Ovary (tissue), 9 donors: ENCODE measurements around the gene DMPK. TPM values are rescaled to one million over a fixed set of nuclear protein-coding genes. Genes with fewer than 3 reads are reported as not detected.

Experiments used
- DNase-seq, 5 donors: peaks; one replicate each; pipeline ENCODE4 v3.0.0-alpha.2; 2019 to 2020
- H3K27ac ChIP-seq, 2 donors: fragments of 200-600 bp; one replicate each; pipeline versions ENCODE4 v1.5.1 to v1.8.0; 2019 to 2022
- H3K27me3 ChIP-seq: fragments of 200-600 bp; one replicate; pipeline ENCODE4 v1.8.0; 2022
- H3K36me3 ChIP-seq: fragments of 200-600 bp; sonication (generic); one replicate; pipeline ENCODE4 v1.5.1; 2019
- H3K4me1 ChIP-seq: one replicate; pipeline ENCODE4 v1.8.1; 2013; ENCODE audit warnings: mild to moderate bottlenecking, moderate library complexity; ENCODE audit not compliant: insufficient read depth
- H3K4me3 ChIP-seq: fragments of 200-600 bp; sonication (generic); one replicate; pipeline ENCODE4 v1.5.1; 2017
- H3K9me3 ChIP-seq, 2 donors: fragments of 200-600 bp in 1 of 2; sonication (generic) in 1 of 2; one replicate each; pipeline versions ENCODE4 v1.5.1 to v1.8.1; 2013 to 2019; ENCODE audit warnings: mild to moderate bottlenecking in 1 of 2, moderate library complexity in 1 of 2
- CTCF ChIP-seq, 3 donors: fragments of 450-650 bp in 2 of 3; fragments of 200-600 bp in 1 of 3; IDR thresholded peaks; one replicate each; pipeline versions ENCODE4 v1.5.1 to v1.8.0; 2016 to 2022; ENCODE audit warnings: antibody characterized with exemption in 3 of 3, mild to moderate bottlenecking in 1 of 3
- EP300 ChIP-seq: sonication (generic); formaldehyde crosslinking; IDR thresholded peaks from one replicate; pipeline ENCODE4 v1.6.1; 2017; ENCODE audit warnings: antibody characterized with exemption
- POLR2A ChIP-seq: fragments of 450-650 bp; IDR thresholded peaks from one replicate; pipeline ENCODE4 v1.6.1; 2017; ENCODE audit warnings: antibody characterized with exemption, mild to moderate bottlenecking, moderate library complexity
- WGBS, 3 donors: extraction: QIAGEN DNeasy Blood & Tissue Kit in 1 of 3; methylation state at CpG; one replicate each; pipeline versions ENCODE4 v1.1.5 to v1.1.7; 2013 to 2017; 5-methylcytosine and 5-hydroxymethylcytosine counted together
- intact Hi-C, 4 donors: fragments of 100-400 bp; cut with DNase I; formaldehyde crosslinking; loops; one replicate each; pipeline versions ENCODE4 v1.11.0 to v1.15.1; 2022 to 2023
- polyA plus RNA-seq, 2 donors: library from polyadenylated mRNA; stranded (reverse); fragments of 200-250 nt in 1 of 2; fragments of 350-450 nt in 1 of 2; fragmentation: Illumina TruSeq in 1 of 2; extraction: RNeasy Lipid Tissue Mini Kit (QIAGEN cat#74804) in 1 of 2; gene quantifications; one replicate each; pipeline ENCODE4 v1.2.3, GENCODE V29; 2013 to 2014
- total RNA-seq, 7 donors: library from RNA; depleted of rRNA in 2 of 7; stranded (reverse); fragments of >200 nt in 2 of 7; fragmentation: NEBNext Ultra II Directional in 3 of 7; extraction: Animal tissue kit (Norgen Biotek cat#: 25700) in 3 of 7; gene quantifications; one replicate each; pipeline versions ENCODE4 v1.1.0 to v1.2.4, GENCODE V29; 2016 to 2023
- donor health status: DM: no; HTN: no; CAD: no; lungs with moderate emphysema.
- donor health status: DM: no; HTN: no; CAD: no.
- donor health status: Bipolar disorder and iron deficiency.
- donor health status: DM: yes; HTN: yes; CAD: no.
- donor health status: DM: no; HTN: no; CAD: no.
- donor health status: DM: yes; HTN: yes; CAD: no.

DMPK gene
- total and polyA plus RNA-seq, 9 donors, result 21.0 to 105 (median 56.7) TPM

- Histone ChIP-seq H3K36me3 (no peaks in the 10 kb centered on the region), H3K27me3 (no peaks in the 10 kb centered on the region), H3K4me3 (no peak overlapping the region), H3K4me1 (peaks cover 2% of the 10 kb centered on the region), H3K9me3 (no peaks in the 10 kb centered on the region), H3K27ac (no peak overlapping the region)
- DNase-seq, result no peak
- intact Hi-C loops, result no loop called here
- TF ChIP-seq CTCF (IDR thresholded peaks at IDR 0.05), result no peak
- TF ChIP-seq EP300, result no peak
- TF ChIP-seq POLR2A, result no peak
- 70 to 75% (median 71%) methylated on average over 20 of the region's 20 CpGs for WGBS, 3 donors
These were observed 38.3 kb upstream of the DMPK start for GRCh38 chr19:45820413-45821102.

GRCh38 chr19:45819769-45820168 is 37.5 kb upstream of the DMPK start:
- Histone ChIP-seq H3K9me3 (no peaks in the 10 kb centered on the region), H3K27ac (no peak overlapping the region), H3K4me1 (peaks cover 5% of the 10 kb centered on the region), H3K27me3 (no peaks in the 10 kb centered on the region), H3K4me3 (no peak overlapping the region), H3K36me3 (no peaks in the 10 kb centered on the region)
- intact Hi-C loops, result loop anchor here in 1 of 4 donors (10.0 kb wide), 1 partner anchor 65 kb away; the partner anchor contains the start of gene IRF2BP1
- WGBS, 3 donors, result 73 to 80% (median 77%) methylated on average over 6 of the region's 6 CpGs
- TF ChIP-seq CTCF (IDR thresholded peaks at IDR 0.05), result no peak
- no peak for TF ChIP-seq EP300
- no peak for TF ChIP-seq POLR2A
- DNase-seq, result no peak

- DNase-seq, result no peak
- Histone ChIP-seq H3K4me3 (no peak overlapping the region), H3K36me3 (no peaks in the 10 kb centered on the region), H3K9me3 (no peaks in the 10 kb centered on the region), H3K4me1 (peaks cover 5% of the 10 kb centered on the region), H3K27ac (no peak overlapping the region), H3K27me3 (no peaks in the 10 kb centered on the region)
- TF ChIP-seq CTCF (IDR thresholded peaks at IDR 0.05) (no peak), POLR2A (no peak), EP300 (no peak)
- WGBS, 3 donors, result 68 to 69% (median 69%) methylated on average over 18 to 19 of the region's 19 CpGs
- intact Hi-C loops, result loop anchor here in 1 of 4 donors (10.0 kb wide), 1 partner anchor 67 kb away; the partner anchor contains the start of gene IRF2BP1
These were observed 35.5 kb upstream of the DMPK start for GRCh38 chr19:45817725-45818301.

- Histone ChIP-seq H3K4me3 (no peak overlapping the region), H3K4me1 (peaks cover 5% of the 10 kb centered on the region), H3K36me3 (no peaks in the 10 kb centered on the region), H3K9me3 (no peaks in the 10 kb centered on the region), H3K27me3 (no peaks in the 10 kb centered on the region), H3K27ac (no peak overlapping the region)
- intact Hi-C loops, result loop anchor here in 1 of 4 donors (10.0 kb wide), 1 partner anchor 68 kb away; the partner anchor contains the start of gene IRF2BP1
- 18 to 25% (median 24%) methylated on average over 24 of the region's 24 CpGs for WGBS, 3 donors
- DNase-seq, result peak; percentile 90 to 96 (median 94)
- TF ChIP-seq EP300, result no peak
- peak; percentile 90 to 98 (median 90) for TF ChIP-seq CTCF (IDR thresholded peaks at IDR 0.05)
- no peak for TF ChIP-seq POLR2A
These were observed 34.9 kb upstream of the DMPK start for GRCh38 chr19:45817010-45817724.
